ENCODE data around the gene MMP12.

DNA sequence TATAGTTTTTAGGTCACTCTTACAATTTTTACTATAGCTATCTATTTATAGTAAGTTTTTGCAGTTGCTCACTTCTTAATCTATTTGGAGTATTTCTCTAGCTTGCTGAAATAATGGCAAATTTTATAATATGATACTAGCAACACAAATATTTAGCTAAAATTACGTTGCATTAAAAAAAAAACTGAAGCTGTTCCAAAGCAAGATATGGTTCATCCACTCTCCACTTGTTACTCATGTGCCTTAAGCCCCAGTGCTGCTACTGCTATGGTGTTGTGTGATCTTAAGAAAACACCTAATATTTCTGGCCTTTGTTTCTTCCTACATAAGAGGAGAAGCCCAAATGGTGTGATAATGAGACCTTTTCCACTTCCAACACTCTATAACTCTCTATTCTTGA lies 31.9 kb downstream of the MMP12 start:
- TF ChIP-seq, protein P1, sequence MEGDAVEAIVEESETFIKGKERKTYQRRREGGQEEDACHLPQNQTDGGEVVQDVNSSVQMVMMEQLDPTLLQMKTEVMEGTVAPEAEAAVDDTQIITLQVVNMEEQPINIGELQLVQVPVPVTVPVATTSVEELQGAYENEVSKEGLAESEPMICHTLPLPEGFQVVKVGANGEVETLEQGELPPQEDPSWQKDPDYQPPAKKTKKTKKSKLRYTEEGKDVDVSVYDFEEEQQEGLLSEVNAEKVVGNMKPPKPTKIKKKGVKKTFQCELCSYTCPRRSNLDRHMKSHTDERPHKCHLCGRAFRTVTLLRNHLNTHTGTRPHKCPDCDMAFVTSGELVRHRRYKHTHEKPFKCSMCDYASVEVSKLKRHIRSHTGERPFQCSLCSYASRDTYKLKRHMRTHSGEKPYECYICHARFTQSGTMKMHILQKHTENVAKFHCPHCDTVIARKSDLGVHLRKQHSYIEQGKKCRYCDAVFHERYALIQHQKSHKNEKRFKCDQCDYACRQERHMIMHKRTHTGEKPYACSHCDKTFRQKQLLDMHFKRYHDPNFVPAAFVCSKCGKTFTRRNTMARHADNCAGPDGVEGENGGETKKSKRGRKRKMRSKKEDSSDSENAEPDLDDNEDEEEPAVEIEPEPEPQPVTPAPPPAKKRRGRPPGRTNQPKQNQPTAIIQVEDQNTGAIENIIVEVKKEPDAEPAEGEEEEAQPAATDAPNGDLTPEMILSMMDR (conservative IDR thresholded peaks at IDR 0.05) = no peak
- no peak for TF ChIP-seq ZFX (IDR thresholded peaks at IDR 0.05)
